WTC11 (cell line): Measurements from ENCODE around the gene ADAMTS9. TPM values are rescaled to one million over a fixed set of nuclear protein-coding genes. Genes with fewer than 3 reads are reported as not detected.

Source experiments
- ATAC-seq: fragments of 200-7000 bp; cut with Tn5 transposase; 2 replicates; pipeline ENCODE4 v1.10.0; 2021; ENCODE audit warnings: mild to moderate bottlenecking, moderate library complexity
- CTCF ChIA-PET: fragments of 300-600 bp; sonication (Branson Sonifier 250); formaldehyde crosslinking; loops from one replicate; lab custom pipeline; 2021; ENCODE audit warnings: antibody characterized with exemption; lab: Charles Lee
- POLR2A ChIA-PET: fragments of 350-600 bp; sonication (Branson Sonifier 250); formaldehyde crosslinking; loops from one replicate; lab custom pipeline; 2021; ENCODE audit warnings: antibody characterized with exemption; lab: Charles Lee
- DNase-seq: peaks from one replicate; pipeline ENCODE4 v3.0.0; 2021; ENCODE audit warnings: low spot score
- H3K27ac Mint-ChIP-seq: 2 replicates; pipeline ENCODE4 v1.8.0; 2021; ENCODE audit warnings: mixed read lengths
- H3K27me3 Mint-ChIP-seq: 2 replicates; pipeline ENCODE4 v1.8.0; 2021; ENCODE audit warnings: low read depth, mild to moderate bottlenecking, moderate library complexity, mixed read lengths
- H3K36me3 Mint-ChIP-seq: 2 replicates; pipeline ENCODE4 v1.8.0; 2021; ENCODE audit warnings: mixed read lengths
- H3K4me1 Mint-ChIP-seq: 2 replicates; pipeline ENCODE4 v1.8.0; 2022; ENCODE audit warnings: mixed read lengths
- H3K4me3 Mint-ChIP-seq: 2 replicates; pipeline ENCODE4 v1.8.0; 2021; ENCODE audit warnings: mild to moderate bottlenecking, moderate library complexity, mixed read lengths
- H3K9me3 Mint-ChIP-seq: 2 replicates; pipeline ENCODE4 v1.8.0; 2021; ENCODE audit warnings: mixed read lengths
- E2F5 ChIP-seq: sonication (generic); formaldehyde crosslinking; IDR thresholded peaks from 2 replicates; pipeline ENCODE4 v1.8.1; 2022; ENCODE audit warnings: mild to moderate bottlenecking, moderate library complexity, missing genetic modification reagents
- ELF4 ChIP-seq: sonication (generic); formaldehyde crosslinking; IDR thresholded peaks from 2 replicates; pipeline ENCODE4 v1.8.1; 2022; ENCODE audit warnings: low read depth, mild to moderate bottlenecking, moderate library complexity, missing genetic modification reagents
- ETV6 ChIP-seq: sonication (generic); formaldehyde crosslinking; IDR thresholded peaks from 2 replicates; pipeline ENCODE4 v1.8.1; 2022; ENCODE audit warnings: mild to moderate bottlenecking, missing genetic modification reagents
- JUN ChIP-seq: sonication (generic); formaldehyde crosslinking; IDR thresholded peaks from 2 replicates; pipeline ENCODE4 v1.8.0; 2023; ENCODE audit warnings: mild to moderate bottlenecking, missing genetic modification reagents
- MAX ChIP-seq: sonication (generic); formaldehyde crosslinking; IDR thresholded peaks from 2 replicates; pipeline ENCODE4 v1.8.0; 2022; ENCODE audit warnings: mild to moderate bottlenecking, missing genetic modification reagents
- NFATC4 ChIP-seq: fragments of 250-450 bp; sonication (Bioruptor Pico); IDR thresholded peaks from 2 replicates; pipeline ENCODE4 v1.9.0; 2021; ENCODE audit warnings: mild to moderate bottlenecking
- NFE2L1 ChIP-seq: sonication (generic); formaldehyde crosslinking; IDR thresholded peaks from 2 replicates; pipeline ENCODE4 v1.8.1; 2023; ENCODE audit warnings: missing genetic modification reagents
- NFYB ChIP-seq: sonication (generic); formaldehyde crosslinking; conservative IDR thresholded peaks from 2 replicates; pipeline ENCODE4 v1.8.0; 2022; ENCODE audit warnings: low read depth, missing genetic modification reagents
- NR3C1 ChIP-seq: sonication (generic); formaldehyde crosslinking; conservative IDR thresholded peaks from 2 replicates; pipeline ENCODE4 v1.8.1; 2023; ENCODE audit warnings: low read depth, mild to moderate bottlenecking, missing genetic modification reagents
- OVOL2 ChIP-seq: fragments of 250-450 bp; sonication (Bioruptor Pico); IDR thresholded peaks from 2 replicates; pipeline ENCODE4 v1.9.0; 2021; ENCODE audit warnings: mild to moderate bottlenecking, borderline replicate concordance
- PREB ChIP-seq: sonication (generic); formaldehyde crosslinking; IDR thresholded peaks from 2 replicates; pipeline ENCODE4 v1.8.1; 2022; ENCODE audit warnings: mild to moderate bottlenecking, missing genetic modification reagents, moderate library complexity, borderline replicate concordance
- RELA ChIP-seq: sonication (generic); formaldehyde crosslinking; IDR thresholded peaks from 2 replicates; pipeline ENCODE4 v1.8.1; 2022; ENCODE audit warnings: missing genetic modification reagents, mild to moderate bottlenecking, borderline replicate concordance
- SMAD3 ChIP-seq: sonication (generic); formaldehyde crosslinking; IDR thresholded peaks from 2 replicates; pipeline ENCODE4 v1.8.0; 2022; ENCODE audit warnings: missing genetic modification reagents, mild to moderate bottlenecking, borderline replicate concordance
- SOX15 ChIP-seq: fragments of 250-450 bp; sonication (Bioruptor Pico); IDR thresholded peaks from 2 replicates; pipeline ENCODE4 v1.9.0; 2021; ENCODE audit warnings: mild to moderate bottlenecking
- USF1 ChIP-seq: sonication (generic); formaldehyde crosslinking; IDR thresholded peaks from 2 replicates; pipeline ENCODE4 v1.8.0; 2022; ENCODE audit warnings: mild to moderate bottlenecking, missing genetic modification reagents
- ZNF219 ChIP-seq: sonication (generic); formaldehyde crosslinking; IDR thresholded peaks from 2 replicates; pipeline ENCODE4 v1.8.0; 2023; ENCODE audit warnings: missing genetic modification reagents, mild to moderate bottlenecking, borderline replicate concordance
- total RNA-seq: library from RNA; stranded (reverse); gene quantifications from 3 replicates; pipeline ENCODE4 v1.2.3, GENCODE V29; 2021
- TF ChIP-seq, protein P1 (sequence below): sonication (generic); formaldehyde crosslinking; IDR thresholded peaks from 2 replicates; pipeline ENCODE4 v1.8.1; 2023; ENCODE audit warnings: mild to moderate bottlenecking, moderate library complexity, missing genetic modification reagents
- TF ChIP-seq, protein P2 (sequence below): sonication (generic); formaldehyde crosslinking; IDR thresholded peaks from 2 replicates; pipeline ENCODE4 v1.8.1; 2023; ENCODE audit warnings: mild to moderate bottlenecking, missing genetic modification reagents
- TF ChIP-seq, protein P3 (sequence below): sonication (generic); formaldehyde crosslinking; IDR thresholded peaks from 2 replicates; pipeline ENCODE4 v1.8.1; 2023; ENCODE audit warnings: mild to moderate bottlenecking, missing genetic modification reagents

ADAMTS9 gene
- total RNA-seq, 1 experiment from 2014 or later, result 3.1 TPM

DNA sequence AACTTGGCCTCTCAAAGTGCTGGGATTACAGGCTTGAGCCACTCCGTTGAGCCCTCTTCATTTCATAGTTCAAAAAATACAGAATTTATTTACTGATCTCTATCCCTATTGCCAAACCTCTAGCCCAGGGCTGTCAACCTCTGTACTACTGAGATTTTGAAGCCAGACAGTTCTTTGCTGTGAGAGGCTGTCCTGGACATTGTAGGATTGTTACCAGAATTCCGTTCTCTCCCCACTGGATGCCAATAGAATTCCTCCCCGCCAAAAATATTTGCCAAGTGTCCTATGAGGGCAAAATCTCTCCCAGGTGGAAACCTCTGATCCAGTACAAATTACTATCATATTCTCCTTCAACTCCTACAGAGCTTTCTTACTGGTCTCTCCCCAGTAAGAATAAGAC is 29.6 kb upstream of the ADAMTS9 start:
- ATAC-seq (no peak), DNase-seq (no peak)
- CTCF ChIA-PET, result no interaction called here
- TF ChIP-seq RELA (CRISPR knock-in tag) (no peak), SMAD3 (CRISPR knock-in tag) (no peak), MAX (CRISPR knock-in tag) (no peak), NR3C1 (CRISPR knock-in tag) (no peak), E2F5 (CRISPR knock-in tag) (no peak), ELF4 (CRISPR knock-in tag) (no peak), NFE2L1 (CRISPR knock-in tag) (no peak), NFYB (CRISPR knock-in tag) (no peak), NFATC4 (CRISPR knock-in tag) (no peak), OVOL2 (CRISPR knock-in tag) (no peak), SOX15 (no peak), USF1 (CRISPR knock-in tag) (no peak), ZNF219 (CRISPR knock-in tag) (no peak), ETV6 (CRISPR knock-in tag) (no peak), PREB (CRISPR knock-in tag) (no peak), JUN (CRISPR knock-in tag) (no peak)
- TF ChIP-seq, protein P1, sequence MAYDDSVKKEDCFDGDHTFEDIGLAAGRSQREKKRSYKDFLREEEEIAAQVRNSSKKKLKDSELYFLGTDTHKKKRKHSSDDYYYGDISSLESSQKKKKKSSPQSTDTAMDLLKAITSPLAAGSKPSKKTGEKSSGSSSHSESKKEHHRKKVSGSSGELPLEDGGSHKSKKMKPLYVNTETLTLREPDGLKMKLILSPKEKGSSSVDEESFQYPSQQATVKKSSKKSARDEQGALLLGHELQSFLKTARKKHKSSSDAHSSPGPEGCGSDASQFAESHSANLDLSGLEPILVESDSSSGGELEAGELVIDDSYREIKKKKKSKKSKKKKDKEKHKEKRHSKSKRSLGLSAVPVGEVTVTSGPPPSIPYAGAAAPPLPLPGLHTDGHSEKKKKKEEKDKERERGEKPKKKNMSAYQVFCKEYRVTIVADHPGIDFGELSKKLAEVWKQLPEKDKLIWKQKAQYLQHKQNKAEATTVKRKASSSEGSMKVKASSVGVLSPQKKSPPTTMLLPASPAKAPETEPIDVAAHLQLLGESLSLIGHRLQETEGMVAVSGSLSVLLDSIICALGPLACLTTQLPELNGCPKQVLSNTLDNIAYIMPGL (CRISPR knock-in tag), result no peak
- TF ChIP-seq, protein P2, sequence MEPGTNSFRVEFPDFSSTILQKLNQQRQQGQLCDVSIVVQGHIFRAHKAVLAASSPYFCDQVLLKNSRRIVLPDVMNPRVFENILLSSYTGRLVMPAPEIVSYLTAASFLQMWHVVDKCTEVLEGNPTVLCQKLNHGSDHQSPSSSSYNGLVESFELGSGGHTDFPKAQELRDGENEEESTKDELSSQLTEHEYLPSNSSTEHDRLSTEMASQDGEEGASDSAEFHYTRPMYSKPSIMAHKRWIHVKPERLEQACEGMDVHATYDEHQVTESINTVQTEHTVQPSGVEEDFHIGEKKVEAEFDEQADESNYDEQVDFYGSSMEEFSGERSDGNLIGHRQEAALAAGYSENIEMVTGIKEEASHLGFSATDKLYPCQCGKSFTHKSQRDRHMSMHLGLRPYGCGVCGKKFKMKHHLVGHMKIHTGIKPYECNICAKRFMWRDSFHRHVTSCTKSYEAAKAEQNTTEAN (CRISPR knock-in tag), result no peak
- TF ChIP-seq, protein P3, sequence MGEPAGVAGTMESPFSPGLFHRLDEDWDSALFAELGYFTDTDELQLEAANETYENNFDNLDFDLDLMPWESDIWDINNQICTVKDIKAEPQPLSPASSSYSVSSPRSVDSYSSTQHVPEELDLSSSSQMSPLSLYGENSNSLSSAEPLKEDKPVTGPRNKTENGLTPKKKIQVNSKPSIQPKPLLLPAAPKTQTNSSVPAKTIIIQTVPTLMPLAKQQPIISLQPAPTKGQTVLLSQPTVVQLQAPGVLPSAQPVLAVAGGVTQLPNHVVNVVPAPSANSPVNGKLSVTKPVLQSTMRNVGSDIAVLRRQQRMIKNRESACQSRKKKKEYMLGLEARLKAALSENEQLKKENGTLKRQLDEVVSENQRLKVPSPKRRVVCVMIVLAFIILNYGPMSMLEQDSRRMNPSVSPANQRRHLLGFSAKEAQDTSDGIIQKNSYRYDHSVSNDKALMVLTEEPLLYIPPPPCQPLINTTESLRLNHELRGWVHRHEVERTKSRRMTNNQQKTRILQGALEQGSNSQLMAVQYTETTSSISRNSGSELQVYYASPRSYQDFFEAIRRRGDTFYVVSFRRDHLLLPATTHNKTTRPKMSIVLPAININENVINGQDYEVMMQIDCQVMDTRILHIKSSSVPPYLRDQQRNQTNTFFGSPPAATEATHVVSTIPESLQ (CRISPR knock-in tag), result no peak
- POLR2A ChIA-PET, result no interaction called here
- Mint-ChIP-seq H3K4me3 (no peak overlapping the region), H3K4me1 (peaks cover 11% of the 10 kb centered on the region), H3K9me3 (peaks cover 7% of the 10 kb centered on the region), H3K27ac (no peak overlapping the region), H3K27me3 (no peaks in the 10 kb centered on the region), H3K36me3 (no peaks in the 10 kb centered on the region)
